PC-3 (cell line): Measurements from ENCODE around the gene STXBP6. TPM values are rescaled to one million over a fixed set of nuclear protein-coding genes. Genes with fewer than 3 reads are reported as not detected.

Source experiments
- ATAC-seq: fragments of 200-7000 bp; cut with Tn5 transposase; 2 replicates; pipeline ENCODE4 v1.9.1; 2020; ENCODE audit warnings: mild to moderate bottlenecking, moderate library complexity
- BruUV-seq: library from RNA; stranded (reverse); fragments of 400-500 nt; replicated peaks from 2 replicates; lab custom pipeline; 2021; lab: Mats Ljungman, UMichigan
- CTCF ChIA-PET: fragments of 300-600 bp; sonication (Branson Sonifier 250); formaldehyde crosslinking; loops from one replicate; lab custom pipeline; 2022; ENCODE audit warnings: antibody characterized with exemption; lab: Charles Lee
- POLR2A ChIA-PET: fragments of 300-600 bp; sonication (Branson Sonifier 250); formaldehyde crosslinking; loops from one replicate; lab custom pipeline; 2022; ENCODE audit warnings: antibody characterized with exemption; ENCODE audit not compliant: unreplicated experiment; lab: Charles Lee
- DNase-seq: peaks from one replicate; pipeline ENCODE4 v3.0.0-alpha.2; 2015
- H2AFZ ChIP-seq: fragments of 300-600 bp; sonication (generic); 2 replicates; pipeline ENCODE4 v1.6.0; 2016; ENCODE audit warnings: antibody characterized with exemption, low read length
- H3F3A ChIP-seq: fragments of 300-600 bp; sonication (generic); one replicate; pipeline ENCODE4 v1.6.0; 2017; ENCODE audit warnings: antibody characterized with exemption, low read length, control low read depth, mild to moderate bottlenecking; ENCODE audit not compliant: unreplicated experiment
- H3K27ac ChIP-seq: fragments of 300-600 bp; sonication (generic); 2 replicates; pipeline ENCODE4 v1.5.1; 2016; ENCODE audit warnings: mild to moderate bottlenecking, low read length
- H3K27me3 ChIP-seq: fragments of 300-600 bp; sonication (generic); 2 replicates; pipeline ENCODE4 v1.6.1; 2016; ENCODE audit warnings: low read length, mixed read lengths
- H3K36me3 ChIP-seq: fragments of 300-600 bp; sonication (generic); 2 replicates; pipeline ENCODE4 v1.6.1; 2016; ENCODE audit warnings: low read depth, mixed run types, low read length, mixed read lengths
- H3K4me1 ChIP-seq: fragments of 300-600 bp; sonication (generic); 2 replicates; pipeline ENCODE4 v1.5.1; 2016; ENCODE audit warnings: low read length; ENCODE audit not compliant: insufficient read depth
- H3K4me2 ChIP-seq: fragments of 300-600 bp; sonication (generic); 2 replicates; pipeline ENCODE4 v1.6.0; 2016; ENCODE audit warnings: low read length
- H3K4me3 ChIP-seq: fragments of 300-600 bp; sonication (generic); 2 replicates; pipeline ENCODE4 v1.5.1; 2016; ENCODE audit warnings: mild to moderate bottlenecking, low read length, mixed read lengths
- H3K79me2 ChIP-seq: fragments of 300-600 bp; sonication (generic); 2 replicates; pipeline ENCODE4 v1.6.1; 2017; ENCODE audit warnings: low read length, mixed read lengths
- H3K9ac ChIP-seq: fragments of 300-600 bp; sonication (generic); 2 replicates; pipeline ENCODE4 v1.6.0; 2016; ENCODE audit warnings: mild to moderate bottlenecking, low read length
- H3K9me2 ChIP-seq: fragments of 300-600 bp; sonication (generic); replicated peaks from 2 replicates; pipeline ENCODE4 v1.6.1; 2016; ENCODE audit warnings: mixed run types, low read length, mixed read lengths
- H3K9me3 ChIP-seq: fragments of 300-600 bp; sonication (generic); 2 replicates; pipeline ENCODE4 v1.6.1; 2016; ENCODE audit warnings: low read length, mixed read lengths
- H4K20me1 ChIP-seq: fragments of 300-600 bp; sonication (generic); 2 replicates; pipeline ENCODE4 v1.6.1; 2016; ENCODE audit warnings: low read length, mixed read lengths
- CTCF ChIP-seq: fragments of 300-600 bp; sonication (generic); conservative IDR thresholded peaks from 2 replicates; pipeline ENCODE4 v1.5.1; 2017; ENCODE audit warnings: antibody characterized with exemption, low read depth, mild to moderate bottlenecking, low read length
- EZH2 ChIP-seq: fragments of 300-600 bp; sonication (generic); IDR thresholded peaks from one replicate; pipeline ENCODE4 v1.6.1; 2017; ENCODE audit warnings: antibody characterized with exemption, mild to moderate bottlenecking, low read length; ENCODE audit not compliant: unreplicated experiment
- EZH2phosphoT487 ChIP-seq: fragments of 300-600 bp; sonication (generic); IDR thresholded peaks from 2 replicates; pipeline ENCODE4 v1.6.1; 2018; ENCODE audit warnings: mild to moderate bottlenecking, antibody characterized with exemption, low read length, borderline replicate concordance
- intact Hi-C: fragments of 100-400 bp; cut with micrococcal nuclease; formaldehyde crosslinking; loops from 2 replicates; pipeline ENCODE4 v1.9.0; 2023
- total RNA-seq: library from RNA; depleted of rRNA; stranded (reverse); fragments of >200 nt; gene quantifications from 2 replicates; pipeline ENCODE4 v1.2.3, GENCODE V29; 2014

Gene STXBP6
- total RNA-seq, 1 experiment from 2014 or later = 0.40 TPM

- H3K79me2 ChIP-seq = no peaks in the 10 kb centered on the region
- H3K4me1 ChIP-seq = no peaks in the 10 kb centered on the region
- no peak for ATAC-seq
- no peak for DNase-seq
- H4K20me1 ChIP-seq = no peaks in the 10 kb centered on the region
- 0 out of 2 replicates have a peak, but pooled peaks cover 7% of the 10 kb centered on the region for H3K9me3 ChIP-seq
- no peak overlapping the region for H2AFZ ChIP-seq
- no TSS peak for BruUV-seq
- no peaks in the 10 kb centered on the region for H3K9me2 ChIP-seq
- CTCF ChIA-PET = no interaction called here
- H3K27ac ChIP-seq = no peak overlapping the region
- H3K27me3 ChIP-seq = no peaks in the 10 kb centered on the region
- no peak overlapping the region for H3K4me3 ChIP-seq
- H3K4me2 ChIP-seq = no peak overlapping the region
- no peaks in the 10 kb centered on the region for H3F3A ChIP-seq
- no peaks in the 10 kb centered on the region for H3K36me3 ChIP-seq
- H3K9ac ChIP-seq = no peak overlapping the region
- intact Hi-C loops = no loop called here
- POLR2A ChIA-PET = no interaction called here
- no peak for TF ChIP-seq EZH2phosphoT487
- no peak for TF ChIP-seq CTCF
- no peak for TF ChIP-seq EZH2
These were observed 58.1 kb downstream of the STXBP6 start for GRCh38 chr14:24991821-24992220.

- BruUV-seq = no TSS peak
- H4K20me1 ChIP-seq = no peaks in the 10 kb centered on the region
These were observed 58.7 kb downstream of the STXBP6 start for GRCh38 chr14:24991288-24991687.

More at GRCh38 chr14:24991288-24991687, 58.7 kb downstream of the STXBP6 start:
- no peaks in the 10 kb centered on the region for H3K9me2 ChIP-seq
- no peak overlapping the region for H3K27ac ChIP-seq
- ATAC-seq (no peak), DNase-seq (no peak)
- H3K79me2 ChIP-seq = no peaks in the 10 kb centered on the region
- no peak overlapping the region for H3K4me2 ChIP-seq
- no peaks in the 10 kb centered on the region for H3K27me3 ChIP-seq
- no peaks in the 10 kb centered on the region for H3F3A ChIP-seq
- TF ChIP-seq EZH2phosphoT487 = no peak
- TF ChIP-seq CTCF = no peak
- no peak for TF ChIP-seq EZH2
- no peaks in the 10 kb centered on the region for H3K36me3 ChIP-seq
- H3K9ac ChIP-seq = no peak overlapping the region
- no peaks in the 10 kb centered on the region for H3K4me1 ChIP-seq
- 0 out of 2 replicates have a peak, but pooled peaks cover 7% of the 10 kb centered on the region for H3K9me3 ChIP-seq
- H3K4me3 ChIP-seq = no peak overlapping the region
- CTCF ChIA-PET = no interaction called here
- no peak overlapping the region for H2AFZ ChIP-seq
- intact Hi-C loops = no loop called here
- POLR2A ChIA-PET = no interaction called here
